Tibial artery (tissue), 4 donors: ENCODE measurements around the gene C10orf90.

ENCODE experiments used
- DNase-seq, 2 donors: peaks; one replicate each; pipeline ENCODE4 v3.0.0-alpha.2; 2019
- H3K27ac ChIP-seq, 2 donors: fragments of 200-600 bp; sonication (generic) in 1 of 2; 1 replicate in 1 of 2; 2 replicates in 1 of 2; pipeline ENCODE4 v1.5.1; 2018 to 2019; ENCODE audit warnings: mild to moderate bottlenecking in 1 of 2
- H3K27me3 ChIP-seq, 2 donors: fragments of 200-600 bp; sonication (generic) in 1 of 2; one replicate each; pipeline versions ENCODE4 v1.5.1 to v1.6.0; 2016 to 2019
- H3K36me3 ChIP-seq, 3 donors: fragments of 200-600 bp; sonication (generic) in 2 of 3; one replicate each; pipeline ENCODE4 v1.5.1; 2016 to 2019; ENCODE audit warnings: mild to moderate bottlenecking in 2 of 3
- H3K4me1 ChIP-seq, 4 donors: fragments of 200-600 bp; sonication (generic) in 2 of 4; 1 replicate in 3 of 4; 2 replicates in 1 of 4; pipeline ENCODE4 v1.5.1; 2016 to 2019
- H3K4me3 ChIP-seq, 2 donors: fragments of 200-600 bp; sonication (generic) in 1 of 2; 1 replicate in 1 of 2; 2 replicates in 1 of 2; pipeline ENCODE4 v1.5.1; 2018 to 2019; ENCODE audit warnings: mild to moderate bottlenecking in 2 of 2
- H3K9me3 ChIP-seq, 3 donors: fragments of 200-600 bp; sonication (generic) in 1 of 3; one replicate each; pipeline ENCODE4 v1.5.1; 2016 to 2019
- intact Hi-C: fragments of 100-400 bp; cut with DNase I; formaldehyde crosslinking; loops from one replicate; pipeline ENCODE4 v1.15.0; 2023; ENCODE audit warnings: low total_unique reads
- TF ChIP-seq, protein P1 (sequence below), 2 experiments: fragments of 200-600 bp in 1 of 2; fragments of 450-650 bp in 1 of 2; IDR thresholded peaks; one replicate each; pipeline ENCODE4 v1.5.1; 2017 to 2019; ENCODE audit warnings: antibody characterized with exemption in 2 of 2, mild to moderate bottlenecking in 1 of 2, moderate library complexity in 1 of 2

The C10orf90 gene

DNA sequence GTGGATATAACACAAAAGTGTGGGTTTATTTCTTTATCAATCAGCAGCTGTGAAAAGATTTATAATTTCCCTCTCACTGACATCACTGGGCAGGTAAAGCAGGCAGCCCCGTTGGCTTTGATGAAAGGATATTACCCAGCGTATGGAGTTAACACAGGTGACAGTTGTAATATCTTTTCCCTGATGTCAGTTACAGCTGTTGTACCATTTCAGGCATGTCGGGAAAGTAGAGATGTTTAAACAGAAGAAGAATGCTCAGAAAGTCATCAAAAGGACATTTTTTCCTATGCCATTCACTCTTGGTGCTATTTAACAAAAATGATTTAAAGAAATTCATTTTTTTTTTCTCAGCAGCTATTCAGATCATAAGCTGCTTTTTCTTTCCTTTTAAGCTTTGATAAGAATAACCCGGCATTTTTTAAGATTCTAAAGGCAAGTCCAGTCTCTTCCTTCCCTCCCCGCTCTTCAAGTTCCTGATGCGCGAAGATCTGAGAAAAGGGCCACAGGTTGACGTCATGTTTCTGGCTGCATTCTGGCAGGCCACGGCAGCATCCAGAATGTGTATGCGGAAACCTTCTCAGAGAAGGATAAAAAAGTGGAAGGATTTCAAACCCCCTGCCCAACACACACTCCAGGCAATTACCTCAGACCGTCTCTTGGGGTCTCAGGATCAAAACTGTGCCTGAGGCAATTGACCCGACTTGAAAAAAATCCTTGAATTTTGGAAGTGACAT lies 249.8 kb downstream of the C10orf90 start:
- Histone ChIP-seq H3K4me1 (peaks cover 0 to 10% (median 4%) of the 10 kb centered on the region in 4 donors), H3K27ac (no peak overlapping the region), H3K9me3 (peaks cover 0 to 24% (median 8%) of the 10 kb centered on the region in 3 donors), H3K36me3 (peaks cover 0 to 9% (median 0%) of the 10 kb centered on the region in 3 donors), H3K27me3 (no peaks in the 10 kb centered on the region), H3K4me3 (no peak overlapping the region)
- no peak for DNase-seq
- TF ChIP-seq, protein P1, sequence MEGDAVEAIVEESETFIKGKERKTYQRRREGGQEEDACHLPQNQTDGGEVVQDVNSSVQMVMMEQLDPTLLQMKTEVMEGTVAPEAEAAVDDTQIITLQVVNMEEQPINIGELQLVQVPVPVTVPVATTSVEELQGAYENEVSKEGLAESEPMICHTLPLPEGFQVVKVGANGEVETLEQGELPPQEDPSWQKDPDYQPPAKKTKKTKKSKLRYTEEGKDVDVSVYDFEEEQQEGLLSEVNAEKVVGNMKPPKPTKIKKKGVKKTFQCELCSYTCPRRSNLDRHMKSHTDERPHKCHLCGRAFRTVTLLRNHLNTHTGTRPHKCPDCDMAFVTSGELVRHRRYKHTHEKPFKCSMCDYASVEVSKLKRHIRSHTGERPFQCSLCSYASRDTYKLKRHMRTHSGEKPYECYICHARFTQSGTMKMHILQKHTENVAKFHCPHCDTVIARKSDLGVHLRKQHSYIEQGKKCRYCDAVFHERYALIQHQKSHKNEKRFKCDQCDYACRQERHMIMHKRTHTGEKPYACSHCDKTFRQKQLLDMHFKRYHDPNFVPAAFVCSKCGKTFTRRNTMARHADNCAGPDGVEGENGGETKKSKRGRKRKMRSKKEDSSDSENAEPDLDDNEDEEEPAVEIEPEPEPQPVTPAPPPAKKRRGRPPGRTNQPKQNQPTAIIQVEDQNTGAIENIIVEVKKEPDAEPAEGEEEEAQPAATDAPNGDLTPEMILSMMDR (IDR thresholded peaks at IDR 0.05) = no peak
- intact Hi-C loops = no loop called here

DNA sequence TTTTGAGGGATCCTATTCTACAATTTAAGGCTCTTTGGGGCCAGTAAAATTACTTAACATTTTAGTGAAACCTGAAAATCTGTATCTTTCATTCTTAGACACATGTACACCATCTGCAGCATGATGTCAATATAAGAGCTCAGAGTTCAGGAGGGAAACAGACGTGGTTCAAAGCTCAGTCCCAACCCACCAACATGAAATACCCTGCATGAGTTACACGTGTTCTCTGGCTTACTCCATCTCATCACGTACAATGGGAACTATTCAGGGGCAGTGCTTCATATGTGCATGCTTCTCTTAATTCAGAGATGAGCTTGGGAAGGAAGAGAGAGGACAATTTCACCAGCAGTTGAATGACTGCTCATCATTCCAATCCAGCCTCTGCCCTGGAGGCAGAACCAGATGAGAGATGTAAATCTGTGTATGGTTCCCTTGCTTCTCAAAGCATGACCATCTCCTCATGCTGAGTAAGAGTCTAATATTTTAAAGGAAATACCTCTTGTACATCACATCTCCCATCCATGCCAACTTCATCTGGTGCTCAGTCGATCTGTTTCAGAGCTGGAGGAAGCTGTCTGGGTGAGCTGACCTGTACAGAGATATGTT lies 253.2 kb downstream of the C10orf90 start:
- Histone ChIP-seq H3K36me3 (no peaks in the 10 kb centered on the region), H3K27me3 (no peaks in the 10 kb centered on the region), H3K4me1 (peaks cover 0 to 3% (median under 1%) of the 10 kb centered on the region in 4 donors), H3K9me3 (peaks cover 0 to 10% (median 0%) of the 10 kb centered on the region in 3 donors), H3K27ac (no peak overlapping the region), H3K4me3 (no peak overlapping the region)
- intact Hi-C loops = no loop called here
- TF ChIP-seq, protein P1 (IDR thresholded peaks at IDR 0.05) = no peak
- DNase-seq = no peak

DNA sequence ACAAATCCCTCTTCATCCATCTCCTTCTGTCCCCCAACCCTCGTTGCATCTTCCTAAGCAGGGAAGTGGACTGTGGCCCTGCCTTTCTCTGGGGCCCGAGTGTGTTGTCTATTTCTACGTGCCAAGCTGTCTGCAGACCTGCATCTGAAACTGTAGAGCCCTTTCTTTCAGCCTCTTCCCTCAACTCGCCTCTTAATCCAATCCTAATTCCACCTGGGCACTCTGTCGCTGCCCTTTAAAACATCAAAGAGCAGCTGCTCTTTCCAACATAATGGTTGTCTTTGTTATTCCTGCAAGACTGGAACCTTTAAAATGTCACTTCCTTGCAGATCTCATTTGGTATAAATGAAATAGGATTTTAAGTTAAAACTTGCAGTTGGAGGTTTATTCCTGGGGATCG lies 260.7 kb downstream of the C10orf90 start:
- no peaks in the 10 kb centered on the region for H3K9me3 ChIP-seq
- H3K4me1 ChIP-seq = peaks cover 0 to 12% (median 0%) of the 10 kb centered on the region in 4 donors
- H3K27me3 ChIP-seq = no peaks in the 10 kb centered on the region
- no peak overlapping the region for H3K27ac ChIP-seq
- intact Hi-C loops = no loop called here
- TF ChIP-seq, protein P1 (IDR thresholded peaks at IDR 0.05) = no peak
- no peak for DNase-seq
- no peaks in the 10 kb centered on the region for H3K36me3 ChIP-seq
- no peak overlapping the region for H3K4me3 ChIP-seq

DNA sequence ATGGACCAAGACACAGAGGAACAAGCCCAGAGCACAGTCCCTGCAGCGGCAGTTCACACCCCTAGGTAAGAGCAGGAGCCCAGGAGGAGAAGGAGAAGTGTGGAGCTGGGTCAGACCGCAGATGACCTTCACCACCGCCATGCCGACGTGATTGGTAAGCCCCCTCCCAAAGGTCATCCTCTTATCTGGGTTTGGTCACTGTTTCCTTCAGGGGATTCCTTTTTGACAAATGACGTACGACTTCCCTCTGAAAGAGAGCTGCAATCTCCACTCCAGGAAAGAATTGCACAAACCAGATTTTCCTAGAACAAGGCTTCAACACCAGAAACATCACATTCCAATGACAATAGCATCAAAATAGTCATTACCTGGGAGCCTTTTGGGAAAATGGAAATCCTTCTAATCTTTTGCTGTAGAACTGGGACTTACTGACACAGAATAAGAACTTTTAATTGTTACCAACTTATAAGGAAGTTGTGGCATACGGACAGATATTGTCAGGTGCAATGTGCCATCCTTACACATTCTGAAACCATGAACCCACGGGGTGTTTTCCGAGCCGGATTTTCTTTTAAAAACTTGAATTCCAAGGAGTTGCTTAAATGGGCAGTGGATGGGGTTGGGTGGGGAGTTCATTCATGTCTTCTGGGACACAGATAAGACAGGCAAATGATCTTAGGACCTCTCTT lies 261.4 kb downstream of the C10orf90 start:
- no peaks in the 10 kb centered on the region for H3K36me3 ChIP-seq

DNA sequence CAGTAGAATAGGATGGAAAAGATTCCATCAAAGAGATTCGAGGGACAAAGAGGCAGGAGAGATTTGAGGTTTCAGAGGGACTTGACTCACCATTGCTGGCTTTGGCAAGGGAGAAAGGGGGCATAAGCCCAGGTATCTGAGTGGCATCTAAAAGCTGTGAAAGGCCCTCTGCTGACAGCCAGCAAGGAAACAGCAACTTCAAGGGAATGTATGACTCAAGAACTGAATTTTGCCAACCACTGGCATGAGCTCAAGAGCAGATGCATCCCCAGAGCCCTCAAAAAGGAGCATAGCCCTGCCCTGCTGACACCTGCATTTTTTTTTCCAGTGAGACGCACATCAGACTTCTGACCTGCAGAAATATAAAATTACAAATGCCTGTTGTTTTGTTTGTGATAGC lies 262.7 kb downstream of the C10orf90 start:
- H3K4me3 ChIP-seq = no peak overlapping the region
- no peaks in the 10 kb centered on the region for H3K36me3 ChIP-seq
- H3K9me3 ChIP-seq = no peaks in the 10 kb centered on the region
- peaks cover 0 to 12% (median 0%) of the 10 kb centered on the region in 4 donors for H3K4me1 ChIP-seq
- no peaks in the 10 kb centered on the region for H3K27me3 ChIP-seq
- DNase-seq = no peak
- intact Hi-C loops = no loop called here
- no peak overlapping the region for H3K27ac ChIP-seq
- TF ChIP-seq, protein P1 (IDR thresholded peaks at IDR 0.05) = no peak

More for the DNA sequence above, 261.4 kb downstream of the C10orf90 start:
- Histone ChIP-seq H3K4me3 (no peak overlapping the region), H3K27me3 (no peaks in the 10 kb centered on the region), H3K9me3 (no peaks in the 10 kb centered on the region), H3K4me1 (peaks cover 0 to 12% (median 0%) of the 10 kb centered on the region in 4 donors), H3K27ac (no peak overlapping the region)
- TF ChIP-seq, protein P1 (IDR thresholded peaks at IDR 0.05) = no peak
- intact Hi-C loops = no loop called here
- DNase-seq = no peak
